Measurements from ENCODE around the gene SPATA32. TPM values are rescaled to one million over a fixed set of nuclear protein-coding genes. Genes with fewer than 3 reads are reported as not detected.

The SPATA32 gene
- total RNA-seq, 4 donors from 2014 or later = not detected

GRCh38 chr17:45241328-45242028, 20.4 kb downstream of the SPATA32 start:
- TF ChIP-seq CTCF (IDR thresholded peaks at IDR 0.05) (no peak), POLR2A (IDR thresholded peaks at IDR 0.05) (no peak)
- peak overlapping the region in 1 of 3 donors; percentile 21 for H3K4me3 ChIP-seq (replicated peaks in 1 of 3)
- WGBS, 2 donors = 45 to 52% methylated on average over 7 to 17 of the region's 62 CpGs
- DNase-seq = peak; percentile 69 to 81
- H3K36me3 ChIP-seq = no peaks in the 10 kb centered on the region
- no peaks in the 10 kb centered on the region for H3K27me3 ChIP-seq
- H3K9me3 ChIP-seq = no peaks in the 10 kb centered on the region
- intact Hi-C loops (cut with DNase I) = no loop called here
- no peak overlapping the region for H3K27ac ChIP-seq
- peaks cover 5 to 19% of the 10 kb centered on the region in 2 donors for H3K4me1 ChIP-seq

DNA sequence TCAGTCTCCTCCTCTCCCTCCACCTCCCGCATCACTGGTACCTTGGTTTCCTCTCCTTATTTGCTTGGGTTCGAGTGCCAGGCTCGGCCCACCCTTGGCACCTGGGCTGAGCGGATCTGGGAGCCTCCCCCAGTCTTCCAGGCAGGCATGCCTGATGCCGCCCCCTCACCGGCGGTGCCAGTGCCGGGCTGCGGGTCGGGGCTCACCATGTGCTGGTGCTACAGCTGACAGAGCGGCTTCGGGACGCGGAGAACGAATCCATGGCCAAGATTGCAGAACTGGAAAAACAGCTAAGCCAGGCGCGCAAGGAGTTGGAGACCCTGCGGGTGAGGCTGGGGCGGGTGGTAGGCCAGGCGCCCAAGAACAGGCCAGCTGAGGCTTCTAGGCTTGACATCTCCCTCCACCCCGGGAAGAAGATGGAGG, 21.0 kb downstream of the SPATA32 start:
- H3K4me3 ChIP-seq (replicated peaks in 1 of 3) = peak overlapping the region in 1 of 3 donors; percentile 21
- intact Hi-C loops (cut with DNase I) = no loop called here

DNA sequence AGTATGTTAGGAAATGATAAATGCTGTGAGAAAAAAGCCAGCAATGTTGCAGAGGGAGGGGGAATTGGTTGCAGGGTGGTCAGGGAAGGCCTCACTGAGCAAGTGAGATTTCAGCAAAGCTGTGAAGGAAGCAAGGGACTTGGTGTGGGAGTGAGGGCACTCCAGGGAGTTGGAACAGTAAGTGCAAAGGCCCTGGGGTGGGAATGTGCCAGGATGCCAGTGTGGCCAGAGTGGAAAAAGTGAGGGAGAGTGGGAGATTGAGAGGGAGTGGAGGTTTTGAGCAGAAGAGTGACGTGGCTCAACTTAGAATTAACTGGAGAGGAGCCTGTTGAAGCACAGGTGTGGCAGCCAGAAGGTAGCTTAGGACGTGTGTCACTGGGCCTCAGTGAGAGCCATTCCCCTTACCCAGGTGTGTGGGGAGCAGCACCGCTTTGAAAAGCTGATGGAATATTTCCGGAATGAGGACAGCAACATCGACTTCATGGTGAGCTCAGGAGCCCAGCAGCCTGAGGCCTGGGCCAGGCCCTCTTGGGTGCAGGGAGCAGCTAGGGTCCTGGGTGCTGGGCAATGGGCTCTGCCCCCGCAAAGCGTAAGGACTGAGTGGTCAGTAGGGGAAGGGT, 23.6 kb downstream of the SPATA32 start:
- no peak for DNase-seq
- Histone ChIP-seq H3K27ac (no peak overlapping the region), H3K9me3 (no peaks in the 10 kb centered on the region), H3K36me3 (no peaks in the 10 kb centered on the region), H3K4me1 (peaks cover 4 to 18% of the 10 kb centered on the region in 2 donors), H3K27me3 (no peaks in the 10 kb centered on the region), H3K4me3 (replicated peaks in 1 of 3) (no peak overlapping the region)
- intact Hi-C loops (cut with DNase I) = no loop called here
- WGBS, 2 donors = 94 to 97% methylated on average over 7 of the region's 7 CpGs
- TF ChIP-seq CTCF (IDR thresholded peaks at IDR 0.05) (no peak), POLR2A (IDR thresholded peaks at IDR 0.05) (no peak)

More for the DNA sequence above, 21.0 kb downstream of the SPATA32 start:
- Histone ChIP-seq H3K27ac (no peak overlapping the region), H3K27me3 (no peaks in the 10 kb centered on the region), H3K9me3 (no peaks in the 10 kb centered on the region), H3K4me1 (peaks cover 4 to 18% of the 10 kb centered on the region in 2 donors), H3K36me3 (no peaks in the 10 kb centered on the region)
- TF ChIP-seq POLR2A (IDR thresholded peaks at IDR 0.05) (no peak), CTCF (IDR thresholded peaks at IDR 0.05) (no peak)
- 25 to 42% methylated on average over 12 to 20 of the region's 21 CpGs for WGBS, 2 donors
- peak; percentile 38 to 52 for DNase-seq

- Histone ChIP-seq H3K27me3 (no peaks in the 10 kb centered on the region), H3K9me3 (no peaks in the 10 kb centered on the region), H3K4me1 (peaks cover 4 to 18% of the 10 kb centered on the region in 2 donors), H3K27ac (no peak overlapping the region), H3K36me3 (no peaks in the 10 kb centered on the region), H3K4me3 (replicated peaks in 1 of 3) (no peak overlapping the region)
- WGBS, 2 donors = 95 to 100% methylated on average over 2 of the region's 2 CpGs
- TF ChIP-seq CTCF (IDR thresholded peaks at IDR 0.05) (no peak), POLR2A (IDR thresholded peaks at IDR 0.05) (no peak)
- DNase-seq = no peak
- intact Hi-C loops (cut with DNase I) = no loop called here
These were observed 24.2 kb downstream of the SPATA32 start for GRCh38 chr17:45237686-45238085.

- H3K27me3 ChIP-seq = no peaks in the 10 kb centered on the region
- H3K27ac ChIP-seq = no peak overlapping the region
- TF ChIP-seq CTCF (IDR thresholded peaks at IDR 0.05) (no peak), POLR2A (IDR thresholded peaks at IDR 0.05) (no peak)
- H3K9me3 ChIP-seq = no peaks in the 10 kb centered on the region
- no peak overlapping the region for H3K4me3 ChIP-seq (replicated peaks in 1 of 3)
- DNase-seq = no peak
- intact Hi-C loops (cut with DNase I) = no loop called here
- H3K4me1 ChIP-seq = peaks cover 1 to 11% of the 10 kb centered on the region in 2 donors
- WGBS, 2 donors = 75 to 80% methylated on average over 5 of the region's 5 CpGs
- no peaks in the 10 kb centered on the region for H3K36me3 ChIP-seq
These were observed 25.6 kb downstream of the SPATA32 start for GRCh38 chr17:45236282-45236606.

Data from thyroid gland (tissue), 4 donors.